Activated CD4-positive, alpha-beta memory T cell treated with anti-CD3 and anti-CD28 coated beads for 36 hours (primary cell): ENCODE measurements around the gene GOSR1. TPM values are rescaled to one million over a fixed set of nuclear protein-coding genes. Genes with fewer than 3 reads are reported as not detected.
"Not testable (repeated sequence)": the region's sequence is repeated elsewhere in the genome, so short reads cannot be mapped to it uniquely, and the experiment has no call there.

ENCODE experiments used
- CTCF ChIA-PET: fragments of 350-600 bp; sonication (Branson Sonifier 250); formaldehyde crosslinking; loops from one replicate; lab custom pipeline; 2021; ENCODE audit warnings: antibody characterized with exemption, inconsistent platforms; lab: Charles Lee
- POLR2A ChIA-PET: fragments of 350-600 bp; sonication (Branson Sonifier 250); formaldehyde crosslinking; loops from one replicate; lab custom pipeline; 2021; ENCODE audit warnings: antibody characterized with exemption; lab: Charles Lee
- DNase-seq: peaks from one replicate; pipeline ENCODE4 v3.0.0-alpha.2; 2020
- H3K27ac Mint-ChIP-seq: one replicate; pipeline ENCODE4 v1.8.0; 2021; ENCODE audit warnings: mixed read lengths
- H3K27me3 Mint-ChIP-seq: one replicate; pipeline ENCODE4 v1.8.0; 2021; ENCODE audit warnings: mixed read lengths
- H3K36me3 Mint-ChIP-seq: one replicate; pipeline ENCODE4 v1.8.0; 2021; ENCODE audit warnings: mixed read lengths
- H3K4me1 Mint-ChIP-seq: one replicate; pipeline ENCODE4 v1.8.0; 2021; ENCODE audit warnings: low read depth, mixed read lengths
- H3K4me3 Mint-ChIP-seq: one replicate; pipeline ENCODE4 v1.8.0; 2021; ENCODE audit warnings: mild to moderate bottlenecking, mixed read lengths
- H3K9me3 Mint-ChIP-seq: one replicate; pipeline ENCODE4 v1.8.0; 2021; ENCODE audit warnings: mixed read lengths
- intact Hi-C: fragments of 100-400 bp; cut with micrococcal nuclease; formaldehyde crosslinking; loops from one replicate; pipeline ENCODE4 v1.15.1; 2023
- total RNA-seq, 2 experiments: library from RNA; stranded (reverse); gene quantifications; one replicate each; pipeline ENCODE4 v1.2.3, GENCODE V29; 2021

GOSR1 gene
- total RNA-seq, 2 experiments from 2014 or later, result 39.0 to 39.9 TPM

DNA sequence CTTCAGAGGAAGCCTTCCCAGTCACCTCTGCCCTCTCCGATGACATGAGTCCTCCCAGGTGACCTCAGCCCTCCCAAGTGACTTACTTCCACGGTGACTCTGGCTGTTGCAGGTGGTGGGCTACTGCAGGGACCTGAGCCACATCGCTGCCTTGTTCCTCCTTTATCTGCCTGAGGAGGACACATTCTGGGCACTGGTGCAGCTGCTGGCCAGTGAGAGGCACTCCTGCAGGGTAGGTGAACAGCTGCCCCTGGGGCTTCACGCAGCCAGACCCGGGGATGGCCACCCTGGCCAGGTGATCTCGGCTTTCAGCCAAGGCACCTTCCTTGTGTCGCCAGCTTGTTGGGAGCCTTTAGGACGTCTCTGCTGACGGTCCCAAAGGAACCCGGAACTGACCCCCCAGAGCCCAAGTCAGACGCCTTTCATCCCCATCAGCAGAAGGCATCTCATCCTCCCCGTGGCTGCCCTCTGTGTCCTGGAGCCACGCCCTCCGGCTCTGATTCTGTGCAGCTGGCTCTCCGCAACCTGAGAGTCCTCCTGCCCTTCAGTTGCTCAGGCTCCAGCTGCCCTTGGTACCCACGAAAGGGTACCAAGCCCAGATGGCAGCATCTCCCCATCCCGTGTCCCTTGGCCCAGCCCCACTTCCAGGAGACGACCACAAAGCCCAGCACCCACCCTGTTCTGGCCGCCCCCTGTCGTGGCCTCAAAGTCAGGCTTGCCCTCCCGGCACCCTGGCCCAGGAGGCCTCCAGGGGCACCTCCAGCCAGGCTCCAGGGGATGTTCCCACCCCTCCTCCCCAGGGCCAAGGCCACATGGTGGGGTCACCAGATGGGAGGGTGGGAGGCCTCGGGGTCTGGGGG, 81.7 kb downstream of the GOSR1 start:
- Mint-ChIP-seq H3K36me3 (no peaks in the 10 kb centered on the region), H3K9me3 (no peaks in the 10 kb centered on the region), H3K4me3 (no peak overlapping the region), H3K27me3 (no peaks in the 10 kb centered on the region), H3K27ac (no peak overlapping the region), H3K4me1 (peaks cover 5% of the 10 kb centered on the region)
- POLR2A ChIA-PET, result no interaction called here
- intact Hi-C loops, result no loop called here
- CTCF ChIA-PET, result no interaction called here
- no peak for DNase-seq

GRCh38 chr17:30559656-30560055, 82.4 kb downstream of the GOSR1 start:
- H3K36me3 Mint-ChIP-seq, result no peaks in the 10 kb centered on the region
- DNase-seq, result no peak

GRCh38 chr17:30560117-30561026, 83.2 kb downstream of the GOSR1 start:
- H3K27me3 Mint-ChIP-seq, DNase-seq, POLR2A ChIA-PET, intact Hi-C loops, H3K4me3 Mint-ChIP-seq, H3K27ac Mint-ChIP-seq, H3K4me1 Mint-ChIP-seq, H3K9me3 Mint-ChIP-seq, H3K36me3 Mint-ChIP-seq: not testable (repeated sequence)
- CTCF ChIA-PET, result interaction anchor here (0.6 kb wide), 1 partner anchor 814 kb away, joined by 3 read pairs; no protein-coding TSS in a partner anchor

More at GRCh38 chr17:30559656-30560055, 82.4 kb downstream of the GOSR1 start:
- POLR2A ChIA-PET, result no interaction called here
- intact Hi-C loops, result no loop called here
- CTCF ChIA-PET, result no interaction called here
- Mint-ChIP-seq H3K27ac (no peak overlapping the region), H3K4me1 (peaks cover 5% of the 10 kb centered on the region), H3K4me3 (no peak overlapping the region), H3K9me3 (no peaks in the 10 kb centered on the region), H3K27me3 (no peaks in the 10 kb centered on the region)

- H3K36me3 Mint-ChIP-seq, H3K4me3 Mint-ChIP-seq, intact Hi-C loops, H3K27ac Mint-ChIP-seq, H3K4me1 Mint-ChIP-seq, DNase-seq, H3K27me3 Mint-ChIP-seq, H3K9me3 Mint-ChIP-seq, CTCF ChIA-PET, POLR2A ChIA-PET: not testable (repeated sequence)
Observed at GRCh38 chr17:30561766-30562165, 84.6 kb downstream of the GOSR1 start.

- POLR2A ChIA-PET, H3K4me1 Mint-ChIP-seq, H3K36me3 Mint-ChIP-seq, DNase-seq, H3K4me3 Mint-ChIP-seq, CTCF ChIA-PET, H3K9me3 Mint-ChIP-seq, intact Hi-C loops, H3K27me3 Mint-ChIP-seq, H3K27ac Mint-ChIP-seq: not testable (repeated sequence)
Observed at GRCh38 chr17:30563131-30563904, 86.1 kb downstream of the GOSR1 start.

GRCh38 chr17:30563905-30564390, 86.7 kb downstream of the GOSR1 start:
- H3K36me3 Mint-ChIP-seq, H3K4me3 Mint-ChIP-seq, H3K27me3 Mint-ChIP-seq, H3K4me1 Mint-ChIP-seq, intact Hi-C loops, H3K27ac Mint-ChIP-seq, CTCF ChIA-PET, H3K9me3 Mint-ChIP-seq, POLR2A ChIA-PET, DNase-seq: not testable (repeated sequence)

GRCh38 chr17:30564422-30565072, 87.3 kb downstream of the GOSR1 start:
- intact Hi-C loops, DNase-seq, H3K27ac Mint-ChIP-seq, H3K9me3 Mint-ChIP-seq, H3K36me3 Mint-ChIP-seq, H3K4me3 Mint-ChIP-seq, H3K27me3 Mint-ChIP-seq, POLR2A ChIA-PET, H3K4me1 Mint-ChIP-seq, CTCF ChIA-PET: not testable (repeated sequence)

GRCh38 chr17:30565073-30565935, 88.1 kb downstream of the GOSR1 start:
- intact Hi-C loops, result no loop called here
- no peaks in the 10 kb centered on the region for H3K9me3 Mint-ChIP-seq
- ChIA-PET POLR2A (no interaction called here), CTCF (no interaction called here)
- H3K27me3 Mint-ChIP-seq, result no peaks in the 10 kb centered on the region
- H3K4me1 Mint-ChIP-seq, result no peaks in the 10 kb centered on the region
- H3K36me3 Mint-ChIP-seq, result no peaks in the 10 kb centered on the region
- no peak overlapping the region for H3K4me3 Mint-ChIP-seq
- DNase-seq, result no peak
- no peak overlapping the region for H3K27ac Mint-ChIP-seq

- H3K36me3 Mint-ChIP-seq, H3K4me3 Mint-ChIP-seq, H3K27ac Mint-ChIP-seq, POLR2A ChIA-PET, intact Hi-C loops, H3K4me1 Mint-ChIP-seq, CTCF ChIA-PET, DNase-seq, H3K9me3 Mint-ChIP-seq, H3K27me3 Mint-ChIP-seq: not testable (repeated sequence)
Observed at GRCh38 chr17:30566104-30566503, 88.9 kb downstream of the GOSR1 start.

DNA sequence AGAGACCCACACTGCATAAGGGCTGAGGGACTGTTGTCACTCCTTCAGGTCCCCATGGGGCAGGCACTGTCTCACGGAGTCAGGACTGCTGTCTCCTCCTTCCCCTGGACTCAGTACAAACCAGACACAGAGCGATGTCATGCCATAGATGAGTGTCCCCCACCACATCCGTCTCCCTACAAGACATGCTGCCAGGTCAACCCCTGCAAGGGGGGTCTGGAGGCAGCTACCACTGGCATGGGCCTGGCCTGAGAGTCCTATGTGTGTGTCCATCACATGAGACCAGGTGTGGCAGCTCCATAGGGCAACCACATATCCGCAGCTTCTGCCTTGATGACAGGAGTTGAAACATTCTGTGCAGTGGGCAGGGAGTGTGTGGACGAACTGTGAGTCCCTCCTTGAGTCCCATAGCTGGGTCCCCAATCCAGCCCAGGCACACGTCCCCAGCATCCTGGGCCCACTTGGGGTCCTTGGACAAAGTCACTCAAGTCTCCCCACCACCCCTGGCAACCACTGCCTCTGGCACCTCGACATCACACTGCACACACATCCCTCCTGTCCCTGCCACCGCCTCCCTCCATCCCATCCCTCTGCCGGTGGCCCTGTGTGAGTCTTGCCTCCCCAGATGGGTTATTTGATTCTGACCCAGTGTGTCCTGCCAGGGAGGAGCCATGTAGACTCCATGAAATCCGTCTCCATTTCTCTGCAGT, 89.5 kb downstream of the GOSR1 start:
- H3K4me1 Mint-ChIP-seq, H3K4me3 Mint-ChIP-seq, H3K27ac Mint-ChIP-seq, H3K27me3 Mint-ChIP-seq, intact Hi-C loops, DNase-seq, H3K36me3 Mint-ChIP-seq, CTCF ChIA-PET, H3K9me3 Mint-ChIP-seq, POLR2A ChIA-PET: not testable (repeated sequence)
